ENCODE results near the gene GALR1.
"Not testable (repeated sequence)": the region's sequence is repeated elsewhere in the genome, so short reads cannot be mapped to it uniquely, and the experiment has no call there.

The GALR1 gene

GRCh38 chr18:77250501-77250925 lies 865 bp downstream of the GALR1 start:
- no peak for FAIRE-seq
- no peak for DNase-seq (ENCODE audit: insufficient read length, low spot score)

GRCh38 chr18:77250926-77251729 lies 1.5 kb downstream of the GALR1 start:
- DNase-seq (ENCODE audit: insufficient read length, low spot score), result no peak

GRCh38 chr18:77251730-77252050 lies 2.0 kb downstream of the GALR1 start:
- DNase-seq (ENCODE audit: insufficient read length, low spot score) (no peak), FAIRE-seq (no peak)

More at GRCh38 chr18:77250926-77251729, 1.5 kb downstream of the GALR1 start:
- no peak for FAIRE-seq

- DNase-seq (ENCODE audit: insufficient read length, low spot score), result no peak
- no peak for FAIRE-seq
Observed at GRCh38 chr18:77254711-77255405, 5.2 kb downstream of the GALR1 start.

GRCh38 chr18:77255426-77256105 lies 5.9 kb downstream of the GALR1 start:
- FAIRE-seq (no peak), DNase-seq (ENCODE audit: insufficient read length, low spot score) (no peak)

GRCh38 chr18:77262643-77263465 lies 13.2 kb downstream of the GALR1 start:
- DNase-seq (ENCODE audit: insufficient read length, low spot score), result no peak
- no peak for FAIRE-seq

- FAIRE-seq (no peak), DNase-seq (ENCODE audit: insufficient read length, low spot score) (no peak)
Observed at GRCh38 chr18:77263466-77263763, 13.8 kb downstream of the GALR1 start.

GRCh38 chr18:77267969-77268368 lies 18.3 kb downstream of the GALR1 start:
- DNase-seq (ENCODE audit: insufficient read length, low spot score) (no peak), FAIRE-seq (no peak)

- DNase-seq (ENCODE audit: insufficient read length, low spot score), result no peak
- no peak for FAIRE-seq
Observed at GRCh38 chr18:77268456-77268855, 18.8 kb downstream of the GALR1 start.

GRCh38 chr18:77271576-77272481 lies 22.2 kb downstream of the GALR1 start:
- FAIRE-seq (no peak), DNase-seq (ENCODE audit: insufficient read length, low spot score) (no peak)

GRCh38 chr18:77290841-77291240 lies 41.2 kb downstream of the GALR1 start:
- not testable (repeated sequence) for FAIRE-seq; DNase-seq (ENCODE audit: insufficient read length, low spot score)

GRCh38 chr18:77298172-77298571 lies 48.5 kb downstream of the GALR1 start:
- FAIRE-seq (no peak), DNase-seq (ENCODE audit: insufficient read length, low spot score) (no peak)

GRCh38 chr18:77299706-77300105 lies 50.1 kb downstream of the GALR1 start:
- DNase-seq (ENCODE audit: insufficient read length, low spot score) (no peak), FAIRE-seq (no peak)

- FAIRE-seq, result no peak
- DNase-seq (ENCODE audit: insufficient read length, low spot score), result no peak
Observed at GRCh38 chr18:77300579-77300978, 50.9 kb downstream of the GALR1 start.

GRCh38 chr18:77304268-77304667 lies 54.6 kb downstream of the GALR1 start:
- no peak for DNase-seq (ENCODE audit: insufficient read length, low spot score)
- no peak for FAIRE-seq

GRCh38 chr18:77305676-77306075 lies 56.0 kb downstream of the GALR1 start:
- FAIRE-seq, result no peak
- no peak for DNase-seq (ENCODE audit: insufficient read length, low spot score)

GRCh38 chr18:77308216-77308615 lies 58.6 kb downstream of the GALR1 start:
- no peak for DNase-seq (ENCODE audit: insufficient read length, low spot score)
- FAIRE-seq, result no peak

GRCh38 chr18:77314511-77314910 lies 64.9 kb downstream of the GALR1 start:
- DNase-seq (ENCODE audit: insufficient read length, low spot score) (no peak), FAIRE-seq (no peak)

- no peak for DNase-seq (ENCODE audit: insufficient read length, low spot score)
- FAIRE-seq, result no peak
Observed at GRCh38 chr18:77314952-77315351, 65.3 kb downstream of the GALR1 start.

GRCh38 chr18:77316008-77316407 lies 66.4 kb downstream of the GALR1 start:
- DNase-seq (ENCODE audit: insufficient read length, low spot score) (no peak), FAIRE-seq (no peak)

Measured in HTR-8/SVneo (cell line).